Activated T-helper 1 cell treated with anti-CD3 and anti-CD28 coated beads, Interleukin-12 subunit alpha, Interleukin-12 subunit beta, Interleukin-2, Interleukin-4 antibody, amounts not matched to agents 30 ng/mL and 10 ng/mL and 1 ng/mL, durations not matched to agents 14 hours and 24 hours and 36 hours (primary cell): ENCODE data around the gene PSRC1. TPM values are rescaled to one million over a fixed set of nuclear protein-coding genes. Genes with fewer than 3 reads are reported as not detected.

Source experiments
- DNase-seq: peaks from one replicate; pipeline ENCODE4 v3.0.0; 2021; ENCODE audit warnings: low spot score
- H3K27ac Mint-ChIP-seq: one replicate; pipeline ENCODE4 v1.8.0; 2021; ENCODE audit warnings: mild to moderate bottlenecking, mixed read lengths
- H3K27me3 Mint-ChIP-seq: one replicate; pipeline ENCODE4 v1.8.0; 2022; ENCODE audit warnings: mild to moderate bottlenecking, moderate library complexity, mixed read lengths; ENCODE audit not compliant: insufficient read depth
- H3K36me3 Mint-ChIP-seq: one replicate; pipeline ENCODE4 v1.8.0; 2021; ENCODE audit warnings: low read depth, mixed read lengths
- H3K4me1 Mint-ChIP-seq: one replicate; pipeline ENCODE4 v1.8.0; 2021; ENCODE audit warnings: low read depth, mixed read lengths
- H3K4me3 Mint-ChIP-seq: one replicate; pipeline ENCODE4 v1.8.0; 2021; ENCODE audit warnings: mild to moderate bottlenecking, moderate library complexity, mixed read lengths
- H3K9me3 Mint-ChIP-seq: one replicate; pipeline ENCODE4 v1.8.0; 2021; ENCODE audit warnings: mixed read lengths
- intact Hi-C: fragments of 100-400 bp; cut with micrococcal nuclease; formaldehyde crosslinking; loops from one replicate; pipeline ENCODE4 v1.15.1; 2024
- total RNA-seq: library from RNA; stranded (reverse); gene quantifications from 2 replicates; pipeline ENCODE4 v1.2.3, GENCODE V29; 2022

PSRC1 gene
- total RNA-seq, 1 donor from 2014 or later = 5.5 TPM

- Mint-ChIP-seq H3K36me3 (peaks cover 47% of the 10 kb centered on the region), H3K4me3 (no peak overlapping the region), H3K27ac (no peak overlapping the region), H3K9me3 (no peaks in the 10 kb centered on the region), H3K4me1 (no peaks in the 10 kb centered on the region), H3K27me3 (no peaks in the 10 kb centered on the region)
- no peak for DNase-seq
- intact Hi-C loops = no loop called here
Observed at GRCh38 chr1:109239047-109239408, 43.9 kb downstream of the PSRC1 start.

GRCh38 chr1:109238382-109238781, 44.6 kb downstream of the PSRC1 start:
- no peak for DNase-seq
- H3K9me3 Mint-ChIP-seq = no peaks in the 10 kb centered on the region
- no peak overlapping the region for H3K4me3 Mint-ChIP-seq
- H3K27ac Mint-ChIP-seq = no peak overlapping the region
- no peaks in the 10 kb centered on the region for H3K4me1 Mint-ChIP-seq
- no peaks in the 10 kb centered on the region for H3K27me3 Mint-ChIP-seq
- peaks cover 47% of the 10 kb centered on the region for H3K36me3 Mint-ChIP-seq
- intact Hi-C loops = no loop called here

- Mint-ChIP-seq H3K27ac (no peak overlapping the region), H3K4me3 (no peak overlapping the region), H3K27me3 (no peaks in the 10 kb centered on the region), H3K36me3 (peaks cover 50% of the 10 kb centered on the region), H3K9me3 (no peaks in the 10 kb centered on the region), H3K4me1 (no peaks in the 10 kb centered on the region)
- no peak for DNase-seq
- intact Hi-C loops = no loop called here
Observed at GRCh38 chr1:109237512-109237911, 45.4 kb downstream of the PSRC1 start.

- Mint-ChIP-seq H3K36me3 (peaks cover 66% of the 10 kb centered on the region), H3K4me1 (no peaks in the 10 kb centered on the region), H3K9me3 (no peaks in the 10 kb centered on the region), H3K27ac (peak overlapping the region; percentile 48), H3K4me3 (no peak overlapping the region), H3K27me3 (no peaks in the 10 kb centered on the region)
- DNase-seq = no peak
- intact Hi-C loops = no loop called here
Observed at GRCh38 chr1:109235137-109235536, 47.8 kb downstream of the PSRC1 start.

- intact Hi-C loops = no loop called here
- Mint-ChIP-seq H3K4me1 (no peaks in the 10 kb centered on the region), H3K27me3 (no peaks in the 10 kb centered on the region), H3K36me3 (peaks cover 51% of the 10 kb centered on the region), H3K27ac (no peak overlapping the region), H3K9me3 (no peaks in the 10 kb centered on the region), H3K4me3 (no peak overlapping the region)
- DNase-seq = no peak
Observed at GRCh38 chr1:109231066-109231465, 51.9 kb downstream of the PSRC1 start.

Other genes with a start within 250 kb of the PSRC1 start
- gene WDR47, start 241.0 kb downstream of the PSRC1 start, total RNA-seq = 11.5 and 14.4 TPM in 2 replicates
- gene TAF13, start 207.1 kb downstream of the PSRC1 start, total RNA-seq = 28.8 and 32.6 TPM in 2 replicates
- 26.2 and 27.6 TPM in 2 replicates for gene TMEM167B, start 192.4 kb downstream of the PSRC1 start, total RNA-seq
- gene ELAPOR1, start 169.0 kb downstream of the PSRC1 start, total RNA-seq = 32.7 and 38.5 TPM in 2 replicates
- 147 and 154 TPM in 2 replicates for gene SARS1, start 69.2 kb downstream of the PSRC1 start, total RNA-seq
- gene CELSR2, start 33.6 kb downstream of the PSRC1 start, total RNA-seq = 4.1 and 4.9 TPM in 2 replicates
- gene MYBPHL, start 23.9 kb upstream of the PSRC1 start, total RNA-seq = not detected in 2 replicates
- gene SORT1, start 114.8 kb upstream of the PSRC1 start, total RNA-seq = 1.4 and 1.5 TPM in 2 replicates
- 241 and 283 TPM in 2 replicates for gene PSMA5, start 143.3 kb upstream of the PSRC1 start, total RNA-seq
- gene SYPL2, start 183.4 kb upstream of the PSRC1 start, total RNA-seq = not detected in 2 replicates
- gene ATXN7L2, start 200.8 kb upstream of the PSRC1 start, total RNA-seq = 17.4 and 18.0 TPM in 2 replicates
- gene CYB561D1, start 210.9 kb upstream of the PSRC1 start, total RNA-seq = 12.6 and 13.4 TPM in 2 replicates
- 1.2 TPM in 2 replicates for gene AMIGO1, start 226.6 kb upstream of the PSRC1 start, total RNA-seq